ENCODE measurements around the gene OASL. TPM values are rescaled to one million over a fixed set of nuclear protein-coding genes. Genes with fewer than 3 reads are reported as not detected.

OASL gene
- total RNA-seq, 4 donors from 2014 or later: 5.2 to 18.7 (median 11.5) TPM

DNA sequence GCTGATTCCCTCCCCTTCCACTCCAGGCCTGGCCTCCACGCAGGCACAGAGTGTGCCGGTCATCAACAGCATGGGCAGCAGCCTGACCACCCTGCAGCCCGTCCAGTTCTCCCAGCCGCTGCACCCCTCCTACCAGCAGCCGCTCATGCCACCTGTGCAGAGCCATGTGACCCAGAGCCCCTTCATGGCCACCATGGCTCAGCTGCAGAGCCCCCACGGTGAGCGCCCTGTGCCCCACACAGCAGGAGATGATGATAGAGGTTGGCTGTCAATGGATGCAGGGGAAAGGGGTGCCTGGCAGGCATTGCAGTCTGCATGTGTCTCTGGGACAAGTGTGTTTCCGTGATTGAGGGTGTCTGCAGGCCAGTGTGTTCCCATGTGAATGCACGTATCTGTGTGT lies 41.6 kb downstream of the OASL start:
- in situ Hi-C loops (cut with MboI; ENCODE audit: low pct_ligation_motif_present in 1 of 4, low pct_unique_long_range_greater_than_20kb in 1 of 4, low sequenced_read_pairs in 3 of 4) (no loop called here), intact Hi-C loops (cut with DNase I; ENCODE audit: low total_unique reads) (no loop called here)
- no peaks in the 10 kb centered on the region for H3K4me1 ChIP-seq
- no peak for TF ChIP-seq POLR2A (IDR thresholded peaks at IDR 0.05)
- TF ChIP-seq, protein P1, sequence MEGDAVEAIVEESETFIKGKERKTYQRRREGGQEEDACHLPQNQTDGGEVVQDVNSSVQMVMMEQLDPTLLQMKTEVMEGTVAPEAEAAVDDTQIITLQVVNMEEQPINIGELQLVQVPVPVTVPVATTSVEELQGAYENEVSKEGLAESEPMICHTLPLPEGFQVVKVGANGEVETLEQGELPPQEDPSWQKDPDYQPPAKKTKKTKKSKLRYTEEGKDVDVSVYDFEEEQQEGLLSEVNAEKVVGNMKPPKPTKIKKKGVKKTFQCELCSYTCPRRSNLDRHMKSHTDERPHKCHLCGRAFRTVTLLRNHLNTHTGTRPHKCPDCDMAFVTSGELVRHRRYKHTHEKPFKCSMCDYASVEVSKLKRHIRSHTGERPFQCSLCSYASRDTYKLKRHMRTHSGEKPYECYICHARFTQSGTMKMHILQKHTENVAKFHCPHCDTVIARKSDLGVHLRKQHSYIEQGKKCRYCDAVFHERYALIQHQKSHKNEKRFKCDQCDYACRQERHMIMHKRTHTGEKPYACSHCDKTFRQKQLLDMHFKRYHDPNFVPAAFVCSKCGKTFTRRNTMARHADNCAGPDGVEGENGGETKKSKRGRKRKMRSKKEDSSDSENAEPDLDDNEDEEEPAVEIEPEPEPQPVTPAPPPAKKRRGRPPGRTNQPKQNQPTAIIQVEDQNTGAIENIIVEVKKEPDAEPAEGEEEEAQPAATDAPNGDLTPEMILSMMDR (IDR thresholded peaks at IDR 0.05): no peak
- TF ChIP-seq EP300 (IDR thresholded peaks at IDR 0.05; ENCODE audit: low read depth): no peak
- no peak for TF ChIP-seq POLR2AphosphoS5 (IDR thresholded peaks at IDR 0.05)
- no peaks in the 10 kb centered on the region for H3K36me3 ChIP-seq
- H3K4me3 ChIP-seq: no peak overlapping the region
- no peaks in the 10 kb centered on the region for H3K9me3 ChIP-seq
- no peak for DNase-seq
- 83% methylated on average over 2 to 9 of the region's 9 CpGs for WGBS, 2 donors (ENCODE audit: low coverage in 1 of 2)
- no peak overlapping the region for H3K27ac ChIP-seq
- no peaks in the 10 kb centered on the region for H3K27me3 ChIP-seq

DNA sequence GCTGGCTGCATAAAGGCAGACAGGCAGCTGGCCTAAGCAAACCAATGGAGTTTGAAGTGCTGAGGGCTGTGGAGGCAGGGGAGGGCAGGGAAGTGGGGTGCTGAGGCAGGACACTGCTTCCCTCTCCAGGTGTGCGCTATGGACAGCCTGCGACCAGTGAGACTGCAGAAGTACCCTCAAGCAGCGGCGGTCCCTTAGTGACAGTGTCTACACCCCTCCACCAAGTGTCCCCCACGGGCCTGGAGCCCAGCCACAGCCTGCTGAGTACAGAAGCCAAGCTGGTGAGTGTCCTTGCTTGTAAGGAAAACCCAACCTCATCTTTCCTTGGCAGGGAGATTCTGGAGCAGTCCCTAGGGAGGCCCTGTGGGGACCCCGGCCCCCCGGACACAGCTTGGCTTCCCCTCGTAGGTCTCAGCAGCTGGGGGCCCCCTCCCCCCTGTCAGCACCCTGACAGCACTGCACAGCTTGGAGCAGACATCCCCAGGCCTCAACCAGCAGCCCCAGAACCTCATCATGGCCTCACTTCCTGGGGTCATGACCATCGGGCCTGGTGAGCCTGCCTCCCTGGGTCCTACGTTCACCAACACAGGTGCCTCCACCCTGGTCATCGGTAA lies 42.8 kb downstream of the OASL start:
- no peak for DNase-seq
- Histone ChIP-seq H3K4me3 (no peak overlapping the region), H3K9me3 (no peaks in the 10 kb centered on the region), H3K27me3 (no peaks in the 10 kb centered on the region), H3K27ac (no peak overlapping the region), H3K4me1 (no peaks in the 10 kb centered on the region), H3K36me3 (no peaks in the 10 kb centered on the region)
- intact Hi-C loops (cut with DNase I; ENCODE audit: low total_unique reads) (no loop called here), in situ Hi-C loops (cut with MboI; ENCODE audit: low pct_ligation_motif_present in 1 of 4, low pct_unique_long_range_greater_than_20kb in 1 of 4, low sequenced_read_pairs in 3 of 4) (no loop called here)
- no peak for TF ChIP-seq EP300 (IDR thresholded peaks at IDR 0.05; ENCODE audit: low read depth)
- TF ChIP-seq, protein P1 (IDR thresholded peaks at IDR 0.05): no peak
- TF ChIP-seq POLR2A (IDR thresholded peaks at IDR 0.05): no peak
- TF ChIP-seq POLR2AphosphoS5 (IDR thresholded peaks at IDR 0.05): no peak
- 91% methylated on average over 11 of the region's 11 CpGs; no CpG with 5 or more reads in 1 of the 2 donors for WGBS, 2 donors (ENCODE audit: low coverage in 1 of 2)

DNA sequence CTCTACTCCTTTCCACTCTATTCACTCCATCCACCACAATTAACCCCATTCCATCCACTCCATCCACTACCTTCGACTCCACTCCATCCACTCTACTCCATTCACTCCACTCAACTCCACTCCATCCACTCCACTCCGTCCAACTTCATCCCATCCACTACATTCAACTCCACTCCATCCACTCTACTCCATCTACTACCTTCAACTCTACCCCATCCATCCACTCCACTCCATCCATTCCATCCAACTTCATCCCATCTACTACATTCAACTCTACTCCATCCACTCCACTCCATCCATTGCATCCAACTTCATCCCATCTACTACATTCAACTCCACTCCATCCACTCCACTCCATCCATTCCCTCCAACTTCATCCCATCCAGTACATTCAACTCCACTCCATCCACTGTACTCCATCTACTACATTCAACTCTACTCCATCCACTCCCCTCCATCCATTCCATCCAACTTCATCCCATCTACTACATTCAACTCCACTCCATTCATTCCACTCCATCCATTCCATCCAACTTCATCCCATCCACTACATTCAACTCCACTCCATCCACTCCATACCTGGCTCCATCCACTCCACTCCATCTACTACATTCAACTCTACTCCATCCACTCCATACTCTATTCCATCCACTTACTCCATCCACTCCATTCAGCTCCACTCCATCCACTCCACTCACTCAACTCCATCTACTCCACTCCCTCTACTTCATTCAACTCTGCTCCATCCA lies 44.3 kb downstream of the OASL start:
- intact Hi-C loops (cut with DNase I; ENCODE audit: low total_unique reads) (no loop called here), in situ Hi-C loops (cut with MboI; ENCODE audit: low pct_ligation_motif_present in 1 of 4, low pct_unique_long_range_greater_than_20kb in 1 of 4, low sequenced_read_pairs in 3 of 4) (no loop called here)
- Histone ChIP-seq H3K27me3 (no peaks in the 10 kb centered on the region), H3K9me3 (no peaks in the 10 kb centered on the region), H3K36me3 (no peaks in the 10 kb centered on the region), H3K4me3 (no peak overlapping the region), H3K4me1 (no peaks in the 10 kb centered on the region), H3K27ac (no peak overlapping the region)
- TF ChIP-seq, protein P1 (IDR thresholded peaks at IDR 0.05): no peak
- no peak for TF ChIP-seq POLR2A (IDR thresholded peaks at IDR 0.05)
- no peak for TF ChIP-seq EP300 (IDR thresholded peaks at IDR 0.05; ENCODE audit: low read depth)
- TF ChIP-seq POLR2AphosphoS5 (IDR thresholded peaks at IDR 0.05): no peak
- DNase-seq: no peak
- 86 to 94% methylated on average over 2 of the region's 2 CpGs for WGBS, 2 donors (ENCODE audit: low coverage in 1 of 2)

DNA sequence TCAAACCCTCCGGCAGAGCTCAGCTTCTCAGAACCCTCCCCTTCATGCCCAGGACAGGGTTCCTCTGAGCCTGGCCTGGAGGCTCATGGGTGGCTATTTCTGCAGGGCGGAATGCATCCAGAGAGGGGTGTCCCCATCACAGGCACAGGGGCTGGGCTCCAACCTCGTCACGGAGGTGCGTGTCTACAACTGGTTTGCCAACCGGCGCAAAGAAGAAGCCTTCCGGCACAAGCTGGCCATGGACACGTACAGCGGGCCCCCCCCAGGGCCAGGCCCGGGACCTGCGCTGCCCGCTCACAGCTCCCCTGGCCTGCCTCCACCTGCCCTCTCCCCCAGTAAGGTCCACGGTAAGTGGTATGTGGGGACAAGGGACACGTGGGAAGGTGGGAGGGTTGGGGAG lies 45.0 kb downstream of the OASL start:
- no peak overlapping the region for H3K27ac ChIP-seq
- H3K36me3 ChIP-seq: no peaks in the 10 kb centered on the region
- H3K4me3 ChIP-seq: no peak overlapping the region
- in situ Hi-C loops (cut with MboI; ENCODE audit: low pct_ligation_motif_present in 1 of 4, low pct_unique_long_range_greater_than_20kb in 1 of 4, low sequenced_read_pairs in 3 of 4) (no loop called here), intact Hi-C loops (cut with DNase I; ENCODE audit: low total_unique reads) (no loop called here)
- no peaks in the 10 kb centered on the region for H3K4me1 ChIP-seq
- H3K9me3 ChIP-seq: no peaks in the 10 kb centered on the region
- no peaks in the 10 kb centered on the region for H3K27me3 ChIP-seq
- no peak for DNase-seq
- TF ChIP-seq POLR2AphosphoS5 (IDR thresholded peaks at IDR 0.05): no peak
- no peak for TF ChIP-seq POLR2A (IDR thresholded peaks at IDR 0.05)
- no peak for TF ChIP-seq EP300 (IDR thresholded peaks at IDR 0.05; ENCODE audit: low read depth)
- TF ChIP-seq, protein P1 (IDR thresholded peaks at IDR 0.05): no peak
- WGBS, 2 donors (ENCODE audit: low coverage in 1 of 2): 84 to 90% methylated on average over 6 to 11 of the region's 15 CpGs
